Medulla oblongata (tissue), 1 donor: ENCODE data around the gene SLC25A39.
"Not testable (repeated sequence)": the region's sequence is repeated elsewhere in the genome, so short reads cannot be mapped to it uniquely, and the experiment has no call there.

ENCODE experiments used
- DNase-seq: peaks from one replicate; pipeline ENCODE4 v3.0.0-alpha.2; 2015; ENCODE audit errors: extremely low spot score

SLC25A39 gene

GRCh38 chr17:44354582-44355561, 30.2 kb upstream of the SLC25A39 start:
- DNase-seq, result no peak

GRCh38 chr17:44353672-44354331, 29.2 kb upstream of the SLC25A39 start:
- DNase-seq, result no peak

- no peak for DNase-seq
These were observed 28.4 kb upstream of the SLC25A39 start for GRCh38 chr17:44352828-44353671.

- no peak for DNase-seq
These were observed 27.6 kb upstream of the SLC25A39 start for GRCh38 chr17:44351961-44352827.

- DNase-seq, result no peak
These were observed 26.8 kb upstream of the SLC25A39 start for GRCh38 chr17:44351464-44351863.

- DNase-seq, result peak; percentile 63
These were observed 26.2 kb upstream of the SLC25A39 start for GRCh38 chr17:44350733-44351226.

GRCh38 chr17:44349553-44350070, 25.0 kb upstream of the SLC25A39 start:
- no peak for DNase-seq

- DNase-seq, result no peak
These were observed 24.4 kb upstream of the SLC25A39 start for GRCh38 chr17:44348988-44349364.

GRCh38 chr17:44348234-44348987, 23.8 kb upstream of the SLC25A39 start:
- peak; percentile 88 for DNase-seq

- not testable (repeated sequence) for DNase-seq
These were observed 22.8 kb upstream of the SLC25A39 start for GRCh38 chr17:44347206-44348055.

- DNase-seq, result no peak
These were observed 21.6 kb upstream of the SLC25A39 start for GRCh38 chr17:44346064-44346844.

- peak; percentile 82 for DNase-seq
These were observed 20.9 kb upstream of the SLC25A39 start for GRCh38 chr17:44345454-44346026.

GRCh38 chr17:44344939-44345453, 20.4 kb upstream of the SLC25A39 start, which contains the start of gene GRN:
TSS of gene GRN (plus strand) at chr17:44345302. CDS start at chr17:44349165, 3,863 bp downstream.
- DNase-seq, result peak; percentile 100

GRCh38 chr17:44343510-44344209, 19.0 kb upstream of the SLC25A39 start:
- DNase-seq, result no peak

- DNase-seq, result not testable (repeated sequence)
These were observed 15.9 kb upstream of the SLC25A39 start for GRCh38 chr17:44340553-44340952.

GRCh38 chr17:44338702-44339101, 14.1 kb upstream of the SLC25A39 start:
- no peak for DNase-seq

GRCh38 chr17:44335968-44336367, 11.3 kb upstream of the SLC25A39 start:
- no peak for DNase-seq
